WTC11 (cell line): Measurements from ENCODE around the gene M1AP. TPM values are rescaled to one million over a fixed set of nuclear protein-coding genes. Genes with fewer than 3 reads are reported as not detected.
A peak's percentile ranks its signal among the peaks of the same experiment; 100 is the strongest.

Source experiments
- ATAC-seq: fragments of 200-7000 bp; cut with Tn5 transposase; 2 replicates; pipeline ENCODE4 v1.10.0; 2021; ENCODE audit warnings: mild to moderate bottlenecking, moderate library complexity
- CTCF ChIA-PET: fragments of 300-600 bp; sonication (Branson Sonifier 250); formaldehyde crosslinking; loops from one replicate; lab custom pipeline; 2021; ENCODE audit warnings: antibody characterized with exemption; lab: Charles Lee
- POLR2A ChIA-PET: fragments of 350-600 bp; sonication (Branson Sonifier 250); formaldehyde crosslinking; loops from one replicate; lab custom pipeline; 2021; ENCODE audit warnings: antibody characterized with exemption; lab: Charles Lee
- DNase-seq: peaks from one replicate; pipeline ENCODE4 v3.0.0; 2021; ENCODE audit warnings: low spot score
- H3K27ac Mint-ChIP-seq: 2 replicates; pipeline ENCODE4 v1.8.0; 2021; ENCODE audit warnings: mixed read lengths
- H3K27me3 Mint-ChIP-seq: 2 replicates; pipeline ENCODE4 v1.8.0; 2021; ENCODE audit warnings: low read depth, mild to moderate bottlenecking, moderate library complexity, mixed read lengths
- H3K36me3 Mint-ChIP-seq: 2 replicates; pipeline ENCODE4 v1.8.0; 2021; ENCODE audit warnings: mixed read lengths
- H3K4me1 Mint-ChIP-seq: 2 replicates; pipeline ENCODE4 v1.8.0; 2022; ENCODE audit warnings: mixed read lengths
- H3K4me3 Mint-ChIP-seq: 2 replicates; pipeline ENCODE4 v1.8.0; 2021; ENCODE audit warnings: mild to moderate bottlenecking, moderate library complexity, mixed read lengths
- H3K9me3 Mint-ChIP-seq: 2 replicates; pipeline ENCODE4 v1.8.0; 2021; ENCODE audit warnings: mixed read lengths
- ATF1 ChIP-seq: sonication (generic); formaldehyde crosslinking; IDR thresholded peaks from 2 replicates; pipeline ENCODE4 v1.8.1; 2023; ENCODE audit warnings: mild to moderate bottlenecking, moderate library complexity, missing genetic modification reagents
- CREM ChIP-seq: sonication (generic); formaldehyde crosslinking; IDR thresholded peaks from 2 replicates; pipeline ENCODE4 v1.8.1; 2022; ENCODE audit warnings: mild to moderate bottlenecking, missing genetic modification reagents, moderate library complexity
- E2F4 ChIP-seq: sonication (generic); formaldehyde crosslinking; IDR thresholded peaks from 2 replicates; pipeline ENCODE4 v1.8.1; 2022; ENCODE audit warnings: low read depth, mild to moderate bottlenecking, moderate library complexity, missing genetic modification reagents, borderline replicate concordance
- E2F5 ChIP-seq: sonication (generic); formaldehyde crosslinking; IDR thresholded peaks from 2 replicates; pipeline ENCODE4 v1.8.1; 2022; ENCODE audit warnings: mild to moderate bottlenecking, moderate library complexity, missing genetic modification reagents
- ESRRA ChIP-seq: sonication (generic); formaldehyde crosslinking; IDR thresholded peaks from 2 replicates; pipeline ENCODE4 v1.8.1; 2022; ENCODE audit warnings: mild to moderate bottlenecking, missing genetic modification reagents, borderline replicate concordance
- FOXK1 ChIP-seq: sonication (generic); formaldehyde crosslinking; IDR thresholded peaks from 2 replicates; pipeline ENCODE4 v1.8.0; 2022; ENCODE audit warnings: mild to moderate bottlenecking, moderate library complexity, missing genetic modification reagents
- FOXP1 ChIP-seq: sonication (generic); formaldehyde crosslinking; IDR thresholded peaks from 2 replicates; pipeline ENCODE4 v1.8.0; 2022; ENCODE audit warnings: missing genetic modification reagents, mild to moderate bottlenecking, moderate library complexity, borderline replicate concordance
- GTF2I ChIP-seq: fragments of 250-450 bp; sonication (Bioruptor Pico); conservative IDR thresholded peaks from 2 replicates; pipeline ENCODE4 v1.4.0; 2021; ENCODE audit warnings: mild to moderate bottlenecking
- MYBL2 ChIP-seq: sonication (generic); formaldehyde crosslinking; IDR thresholded peaks from 2 replicates; pipeline ENCODE4 v1.8.1; 2023; ENCODE audit warnings: mild to moderate bottlenecking, moderate library complexity, missing genetic modification reagents
- NFYB ChIP-seq: sonication (generic); formaldehyde crosslinking; conservative IDR thresholded peaks from 2 replicates; pipeline ENCODE4 v1.8.0; 2022; ENCODE audit warnings: low read depth, missing genetic modification reagents
- SOX15 ChIP-seq: fragments of 250-450 bp; sonication (Bioruptor Pico); IDR thresholded peaks from 2 replicates; pipeline ENCODE4 v1.9.0; 2021; ENCODE audit warnings: mild to moderate bottlenecking
- ZNF416 ChIP-seq: fragments of 250-450 bp; sonication (Bioruptor Pico); IDR thresholded peaks from 2 replicates; pipeline ENCODE4 v1.9.0; 2021; ENCODE audit warnings: mild to moderate bottlenecking, inconsistent platforms
- ZNF423 ChIP-seq: fragments of 250-450 bp; sonication (Bioruptor Pico); IDR thresholded peaks from 2 replicates; pipeline ENCODE4 v2.1.2; 2022; ENCODE audit warnings: mild to moderate bottlenecking, moderate library complexity
- ZNF671 ChIP-seq: fragments of 250-450 bp; sonication (Bioruptor Pico); IDR thresholded peaks from 2 replicates; pipeline ENCODE4 v1.8.0; 2021; ENCODE audit warnings: mild to moderate bottlenecking
- total RNA-seq: library from RNA; stranded (reverse); gene quantifications from 3 replicates; pipeline ENCODE4 v1.2.3, GENCODE V29; 2021
- TF ChIP-seq, protein P1 (sequence below): sonication (generic); formaldehyde crosslinking; IDR thresholded peaks from 2 replicates; pipeline ENCODE4 v1.8.1; 2023; ENCODE audit warnings: mild to moderate bottlenecking, missing genetic modification reagents, borderline replicate concordance
- TF ChIP-seq, protein P2 (sequence below): fragments of 250-450 bp; sonication (Bioruptor Pico); IDR thresholded peaks from 2 replicates; pipeline ENCODE4 v1.9.0; 2021; ENCODE audit warnings: mild to moderate bottlenecking, borderline replicate concordance
- TF ChIP-seq, protein P3 (sequence below): fragments of 250-450 bp; sonication (Bioruptor Pico); IDR thresholded peaks from 2 replicates; pipeline ENCODE4 v1.8.0; 2021; ENCODE audit warnings: mild to moderate bottlenecking
- TF ChIP-seq, protein P4 (sequence below): sonication (generic); formaldehyde crosslinking; IDR thresholded peaks from 2 replicates; pipeline ENCODE4 v1.8.0; 2022; ENCODE audit warnings: mild to moderate bottlenecking, missing genetic modification reagents

M1AP gene
- total RNA-seq, 1 experiment from 2014 or later = 5.9 TPM

GRCh38 chr2:74530239-74531187 lies 117.6 kb downstream of the M1AP start:
- ATAC-seq = peak; percentile 6
- Mint-ChIP-seq H3K27me3 (no peaks in the 10 kb centered on the region), H3K27ac (no peak overlapping the region), H3K4me3 (peak overlapping the region; percentile 99), H3K9me3 (0 out of 2 replicates have a peak, but pooled peaks cover 3% of the 10 kb centered on the region), H3K36me3 (peaks cover 38% of the 10 kb centered on the region), H3K4me1 (peaks cover 14% of the 10 kb centered on the region)
- TF ChIP-seq ZNF671 (CRISPR knock-in tag) (no peak), FOXP1 (CRISPR knock-in tag) (no peak; the same call in 1 of the 2 replicates), ATF1 (0 out of 2 replicates have a peak, but pooled peaks have one; percentile 45)
- peak; percentile 30 for DNase-seq
- ChIA-PET POLR2A (interaction anchor here (0.7 to 1.4 kb wide), 5 partner anchors 26 to 73 kb away, joined by 3 to 7 read pairs (median 3); partner anchors contain the start of genes MRPL53 and WBP1), CTCF (interaction anchor here (0.7 to 2.2 kb wide), 7 partner anchors 14 to 196 kb away, joined by 3 to 9 read pairs (median 4); partner anchors contain the start of gene LOXL3)

DNA sequence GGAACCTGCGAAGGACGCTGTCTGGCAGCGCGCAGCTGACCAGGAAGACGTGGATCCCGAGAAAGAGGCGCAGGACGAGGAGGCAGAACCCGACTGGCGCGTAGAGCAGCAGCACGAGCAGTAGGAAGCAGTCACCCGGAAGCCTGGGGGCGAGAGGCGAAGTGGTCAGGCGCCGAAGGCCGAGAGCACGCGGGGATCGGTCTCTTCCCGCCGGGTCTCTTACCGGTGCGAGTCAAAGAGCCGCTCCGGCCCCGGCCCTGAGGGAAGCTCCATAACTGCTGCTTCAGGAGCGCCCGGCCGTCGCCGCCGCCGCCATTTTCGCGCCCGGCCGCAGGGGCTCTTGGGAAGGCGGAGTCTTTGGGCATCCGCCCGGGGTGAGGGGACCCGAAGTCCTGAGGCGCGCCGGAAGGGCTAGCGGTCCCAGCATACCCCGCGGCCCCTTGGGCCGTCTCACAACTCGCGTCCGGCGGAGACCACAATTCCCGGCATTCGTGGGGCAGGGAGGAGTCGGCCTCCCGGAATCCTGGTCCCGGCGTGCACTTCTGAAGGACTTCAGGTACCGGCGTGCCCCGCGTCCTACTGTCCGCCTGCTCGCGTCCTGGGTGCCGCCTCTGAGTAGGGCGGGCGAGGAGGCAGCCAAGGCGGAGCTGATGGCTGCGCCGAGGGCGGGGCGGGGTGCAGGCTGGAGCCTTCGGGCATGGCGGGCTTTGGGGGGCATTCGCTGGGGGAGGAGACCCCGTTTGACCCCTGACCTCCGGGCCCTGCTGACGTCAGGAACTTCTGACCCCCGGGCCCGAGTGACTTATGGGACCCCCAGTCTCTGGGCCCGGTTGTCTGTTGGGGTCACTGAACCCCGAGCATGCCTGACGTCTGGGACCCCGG lies 118.5 kb downstream of the M1AP start, which contains the start of the genes AUP1 and HTRA2:
Gene AUP1, minus strand, starts transcription at position 350 of the 882 bp plus-strand sequence. Its CDS starts 77 bp downstream, at position 273.
Gene HTRA2, plus strand, starts transcription at position 577 of the 882 bp plus-strand sequence. Its CDS starts 74 bp downstream, at position 651.
- Mint-ChIP-seq H3K4me3 (peak within 1 kb of the TSS; percentile 99), H3K36me3 (peaks cover 38% of the 10 kb centered on the region), H3K9me3 (0 out of 2 replicates have a peak, but pooled peaks cover 3% of the 10 kb centered on the region), H3K27ac (peak within 1 kb of the TSS; percentile 93), H3K27me3 (no peaks in the 10 kb centered on the region), H3K4me1 (peaks cover 14% of the 10 kb centered on the region)
- DNase-seq = peak; percentile 99
- ATAC-seq = peak; percentile 93
- CTCF ChIA-PET = interaction anchor here (0.7 to 2.2 kb wide), 10 partner anchors 13 to 195 kb away, joined by 3 to 9 read pairs (median 4); partner anchors contain the start of genes CCDC142, LOXL3, PCGF1 and TTC31
- POLR2A ChIA-PET = interaction anchor here (0.8 to 1.4 kb wide), 4 partner anchors 24 to 72 kb away, joined by 3 to 7 read pairs (median 3); partner anchors contain the start of genes LOXL3, MRPL53 and WBP1
- no peak for TF ChIP-seq E2F4 (CRISPR knock-in tag)
- TF ChIP-seq, protein P1, sequence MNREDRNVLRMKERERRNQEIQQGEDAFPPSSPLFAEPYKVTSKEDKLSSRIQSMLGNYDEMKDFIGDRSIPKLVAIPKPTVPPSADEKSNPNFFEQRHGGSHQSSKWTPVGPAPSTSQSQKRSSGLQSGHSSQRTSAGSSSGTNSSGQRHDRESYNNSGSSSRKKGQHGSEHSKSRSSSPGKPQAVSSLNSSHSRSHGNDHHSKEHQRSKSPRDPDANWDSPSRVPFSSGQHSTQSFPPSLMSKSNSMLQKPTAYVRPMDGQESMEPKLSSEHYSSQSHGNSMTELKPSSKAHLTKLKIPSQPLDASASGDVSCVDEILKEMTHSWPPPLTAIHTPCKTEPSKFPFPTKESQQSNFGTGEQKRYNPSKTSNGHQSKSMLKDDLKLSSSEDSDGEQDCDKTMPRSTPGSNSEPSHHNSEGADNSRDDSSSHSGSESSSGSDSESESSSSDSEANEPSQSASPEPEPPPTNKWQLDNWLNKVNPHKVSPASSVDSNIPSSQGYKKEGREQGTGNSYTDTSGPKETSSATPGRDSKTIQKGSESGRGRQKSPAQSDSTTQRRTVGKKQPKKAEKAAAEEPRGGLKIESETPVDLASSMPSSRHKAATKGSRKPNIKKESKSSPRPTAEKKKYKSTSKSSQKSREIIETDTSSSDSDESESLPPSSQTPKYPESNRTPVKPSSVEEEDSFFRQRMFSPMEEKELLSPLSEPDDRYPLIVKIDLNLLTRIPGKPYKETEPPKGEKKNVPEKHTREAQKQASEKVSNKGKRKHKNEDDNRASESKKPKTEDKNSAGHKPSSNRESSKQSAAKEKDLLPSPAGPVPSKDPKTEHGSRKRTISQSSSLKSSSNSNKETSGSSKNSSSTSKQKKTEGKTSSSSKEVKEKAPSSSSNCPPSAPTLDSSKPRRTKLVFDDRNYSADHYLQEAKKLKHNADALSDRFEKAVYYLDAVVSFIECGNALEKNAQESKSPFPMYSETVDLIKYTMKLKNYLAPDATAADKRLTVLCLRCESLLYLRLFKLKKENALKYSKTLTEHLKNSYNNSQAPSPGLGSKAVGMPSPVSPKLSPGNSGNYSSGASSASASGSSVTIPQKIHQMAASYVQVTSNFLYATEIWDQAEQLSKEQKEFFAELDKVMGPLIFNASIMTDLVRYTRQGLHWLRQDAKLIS (CRISPR knock-in tag) = no peak
- TF ChIP-seq ZNF423 (CRISPR knock-in tag) = no peak
- no peak for TF ChIP-seq NFYB
- peak; percentile 81; the same call in 1 of the 2 replicates for TF ChIP-seq ZNF416
- no peak for TF ChIP-seq ATF1
- TF ChIP-seq GTF2I (CRISPR knock-in tag) = no peak
- TF ChIP-seq, protein P2, sequence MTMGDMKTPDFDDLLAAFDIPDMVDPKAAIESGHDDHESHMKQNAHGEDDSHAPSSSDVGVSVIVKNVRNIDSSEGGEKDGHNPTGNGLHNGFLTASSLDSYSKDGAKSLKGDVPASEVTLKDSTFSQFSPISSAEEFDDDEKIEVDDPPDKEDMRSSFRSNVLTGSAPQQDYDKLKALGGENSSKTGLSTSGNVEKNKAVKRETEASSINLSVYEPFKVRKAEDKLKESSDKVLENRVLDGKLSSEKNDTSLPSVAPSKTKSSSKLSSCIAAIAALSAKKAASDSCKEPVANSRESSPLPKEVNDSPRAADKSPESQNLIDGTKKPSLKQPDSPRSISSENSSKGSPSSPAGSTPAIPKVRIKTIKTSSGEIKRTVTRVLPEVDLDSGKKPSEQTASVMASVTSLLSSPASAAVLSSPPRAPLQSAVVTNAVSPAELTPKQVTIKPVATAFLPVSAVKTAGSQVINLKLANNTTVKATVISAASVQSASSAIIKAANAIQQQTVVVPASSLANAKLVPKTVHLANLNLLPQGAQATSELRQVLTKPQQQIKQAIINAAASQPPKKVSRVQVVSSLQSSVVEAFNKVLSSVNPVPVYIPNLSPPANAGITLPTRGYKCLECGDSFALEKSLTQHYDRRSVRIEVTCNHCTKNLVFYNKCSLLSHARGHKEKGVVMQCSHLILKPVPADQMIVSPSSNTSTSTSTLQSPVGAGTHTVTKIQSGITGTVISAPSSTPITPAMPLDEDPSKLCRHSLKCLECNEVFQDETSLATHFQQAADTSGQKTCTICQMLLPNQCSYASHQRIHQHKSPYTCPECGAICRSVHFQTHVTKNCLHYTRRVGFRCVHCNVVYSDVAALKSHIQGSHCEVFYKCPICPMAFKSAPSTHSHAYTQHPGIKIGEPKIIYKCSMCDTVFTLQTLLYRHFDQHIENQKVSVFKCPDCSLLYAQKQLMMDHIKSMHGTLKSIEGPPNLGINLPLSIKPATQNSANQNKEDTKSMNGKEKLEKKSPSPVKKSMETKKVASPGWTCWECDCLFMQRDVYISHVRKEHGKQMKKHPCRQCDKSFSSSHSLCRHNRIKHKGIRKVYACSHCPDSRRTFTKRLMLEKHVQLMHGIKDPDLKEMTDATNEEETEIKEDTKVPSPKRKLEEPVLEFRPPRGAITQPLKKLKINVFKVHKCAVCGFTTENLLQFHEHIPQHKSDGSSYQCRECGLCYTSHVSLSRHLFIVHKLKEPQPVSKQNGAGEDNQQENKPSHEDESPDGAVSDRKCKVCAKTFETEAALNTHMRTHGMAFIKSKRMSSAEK (CRISPR knock-in tag) = no peak
- peak; percentile 53; the same call in 1 of the 2 replicates for TF ChIP-seq ESRRA
- no peak for TF ChIP-seq FOXK1 (CRISPR knock-in tag)
- TF ChIP-seq E2F5 (CRISPR knock-in tag) = peak; percentile 71; the same call in 1 of the 2 replicates
- 0 out of 2 replicates have a peak, but pooled peaks have one; percentile 2 for TF ChIP-seq MYBL2 (CRISPR knock-in tag)
- TF ChIP-seq, protein P3, sequence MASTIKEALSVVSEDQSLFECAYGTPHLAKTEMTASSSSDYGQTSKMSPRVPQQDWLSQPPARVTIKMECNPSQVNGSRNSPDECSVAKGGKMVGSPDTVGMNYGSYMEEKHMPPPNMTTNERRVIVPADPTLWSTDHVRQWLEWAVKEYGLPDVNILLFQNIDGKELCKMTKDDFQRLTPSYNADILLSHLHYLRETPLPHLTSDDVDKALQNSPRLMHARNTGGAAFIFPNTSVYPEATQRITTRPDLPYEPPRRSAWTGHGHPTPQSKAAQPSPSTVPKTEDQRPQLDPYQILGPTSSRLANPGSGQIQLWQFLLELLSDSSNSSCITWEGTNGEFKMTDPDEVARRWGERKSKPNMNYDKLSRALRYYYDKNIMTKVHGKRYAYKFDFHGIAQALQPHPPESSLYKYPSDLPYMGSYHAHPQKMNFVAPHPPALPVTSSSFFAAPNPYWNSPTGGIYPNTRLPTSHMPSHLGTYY (CRISPR knock-in tag) = no peak
- TF ChIP-seq, protein P4, sequence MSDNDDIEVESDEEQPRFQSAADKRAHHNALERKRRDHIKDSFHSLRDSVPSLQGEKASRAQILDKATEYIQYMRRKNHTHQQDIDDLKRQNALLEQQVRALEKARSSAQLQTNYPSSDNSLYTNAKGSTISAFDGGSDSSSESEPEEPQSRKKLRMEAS = peak; percentile 72
- TF ChIP-seq SOX15 (CRISPR knock-in tag) = no peak
- TF ChIP-seq CREM (CRISPR knock-in tag) = peak; percentile 79
